Left ventricle myocardium superior (tissue), 1 donor: Measurements from ENCODE around the gene NEXN. TPM values are rescaled to one million over a fixed set of nuclear protein-coding genes. Genes with fewer than 3 reads are reported as not detected.
"Not testable (repeated sequence)": the region's sequence is repeated elsewhere in the genome, so short reads cannot be mapped to it uniquely, and the experiment has no call there.

ENCODE experiments used
- ATAC-seq: fragments of 200-7000 bp; cut with Tn5 transposase; one replicate; pipeline ENCODE4 v1.9.1; 2020; ENCODE audit warnings: mild to moderate bottlenecking, moderate library complexity
- DNase-seq: peaks from one replicate; pipeline ENCODE4 v3.0.0-alpha.2; 2020
- intact Hi-C: fragments of 100-400 bp; cut with micrococcal nuclease; formaldehyde crosslinking; loops from one replicate; pipeline ENCODE4 v1.11.0; 2022
- total RNA-seq: library from RNA; stranded (reverse); fragmentation: NEBNext Ultra II Directional; extraction: Animal tissue kit (Norgen Biotek cat#: 25700); gene quantifications from one replicate; pipeline ENCODE4 v1.2.1, GENCODE V29; 2021
- donor health status: DM: no; HTN: yes; CAD: no; lungs with severe emphysema.

Gene NEXN
- total RNA-seq, 1 donor from 2014 or later = 365 TPM

GRCh38 chr1:77953907-77954306, 65.5 kb downstream of the NEXN start:
- intact Hi-C loops = no loop called here
- DNase-seq = no peak
- ATAC-seq = no peak

- intact Hi-C loops = no loop called here
- DNase-seq = no peak
Observed at GRCh38 chr1:77954521-77954920, 66.1 kb downstream of the NEXN start.

DNA sequence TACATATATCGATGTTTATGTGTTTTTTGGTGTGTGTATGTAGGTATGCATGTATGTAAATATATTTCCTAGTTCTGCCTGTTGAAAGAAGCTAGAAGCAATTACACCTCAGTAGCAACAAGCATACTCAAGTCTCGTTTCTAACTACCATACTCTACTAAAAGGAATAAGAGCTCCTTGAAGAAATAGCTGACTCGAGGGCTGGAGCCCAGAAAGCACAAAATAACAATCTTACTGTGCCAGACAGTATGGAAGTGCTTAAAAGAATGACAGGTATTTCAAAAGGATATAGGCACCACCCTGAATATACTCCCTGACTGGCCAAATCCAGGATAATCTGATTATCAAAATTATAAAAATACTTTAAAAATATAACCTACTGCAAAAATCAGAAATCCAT, 67.3 kb downstream of the NEXN start:
- no peak for DNase-seq
- ATAC-seq = no peak
- intact Hi-C loops = no loop called here

More at GRCh38 chr1:77954521-77954920, 66.1 kb downstream of the NEXN start:
- ATAC-seq = no peak

GRCh38 chr1:77956464-77956863, 68.0 kb downstream of the NEXN start:
- intact Hi-C loops = no loop called here
- no peak for ATAC-seq
- DNase-seq = no peak

GRCh38 chr1:77958391-77958790, 70.0 kb downstream of the NEXN start:
- intact Hi-C loops = no loop called here
- DNase-seq (no peak), ATAC-seq (no peak)

GRCh38 chr1:77958850-77959249, 70.4 kb downstream of the NEXN start:
- no peak for ATAC-seq
- intact Hi-C loops = no loop called here
- DNase-seq = no peak

GRCh38 chr1:77961392-77961791, 73.0 kb downstream of the NEXN start:
- intact Hi-C loops = no loop called here
- ATAC-seq = no peak
- no peak for DNase-seq

DNA sequence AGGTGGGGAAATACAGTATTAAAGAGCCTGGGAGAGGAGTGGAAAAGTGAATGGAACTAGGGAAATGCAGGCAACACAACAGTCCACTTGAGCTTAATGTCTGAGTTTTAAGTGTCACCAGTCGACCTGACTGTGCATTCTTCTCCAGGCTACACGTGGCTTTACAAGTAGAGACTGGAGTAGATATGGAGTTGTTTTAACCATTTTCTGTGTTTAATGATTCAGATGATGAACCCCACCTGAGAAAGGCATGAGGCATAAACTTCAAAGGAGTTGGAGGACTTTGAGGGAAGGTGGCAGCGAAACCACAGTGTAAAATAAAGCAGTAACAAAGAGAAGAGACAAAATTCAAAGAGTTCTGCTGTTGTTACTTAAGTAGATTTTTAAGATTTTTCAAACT, 77.9 kb downstream of the NEXN start:
- no peak for ATAC-seq
- intact Hi-C loops = no loop called here
- no peak for DNase-seq

- intact Hi-C loops = no loop called here
- DNase-seq (no peak), ATAC-seq (no peak)
Observed at GRCh38 chr1:77970192-77970591, 81.8 kb downstream of the NEXN start.

- intact Hi-C loops = no loop called here
- ATAC-seq = peak; percentile 12
- DNase-seq = no peak
Observed at GRCh38 chr1:77972080-77972479, 83.7 kb downstream of the NEXN start.

DNA sequence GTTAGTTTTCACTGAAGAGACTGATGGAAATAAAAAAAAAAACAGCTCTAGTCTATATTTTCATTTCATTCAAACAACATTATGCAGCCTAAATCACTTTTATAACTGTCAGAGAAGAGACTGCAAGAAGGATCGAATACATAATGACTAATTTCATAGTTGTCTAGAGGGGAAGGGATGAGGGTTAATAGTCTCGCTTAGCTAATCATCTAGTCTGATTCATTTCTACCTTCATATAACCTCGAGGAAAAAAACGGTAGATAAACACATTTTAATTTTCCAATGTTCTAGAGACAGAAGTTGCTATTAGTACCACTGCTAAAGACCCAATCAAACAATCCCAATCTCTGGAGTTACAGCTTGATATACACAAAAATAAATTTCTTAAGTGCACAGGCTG, 87.0 kb downstream of the NEXN start:
- ATAC-seq (no peak), DNase-seq (no peak)
- intact Hi-C loops = loop anchor here (5.0 kb wide), 2 partner anchors 37 to 137 kb away; no protein-coding TSS in a partner anchor

DNA sequence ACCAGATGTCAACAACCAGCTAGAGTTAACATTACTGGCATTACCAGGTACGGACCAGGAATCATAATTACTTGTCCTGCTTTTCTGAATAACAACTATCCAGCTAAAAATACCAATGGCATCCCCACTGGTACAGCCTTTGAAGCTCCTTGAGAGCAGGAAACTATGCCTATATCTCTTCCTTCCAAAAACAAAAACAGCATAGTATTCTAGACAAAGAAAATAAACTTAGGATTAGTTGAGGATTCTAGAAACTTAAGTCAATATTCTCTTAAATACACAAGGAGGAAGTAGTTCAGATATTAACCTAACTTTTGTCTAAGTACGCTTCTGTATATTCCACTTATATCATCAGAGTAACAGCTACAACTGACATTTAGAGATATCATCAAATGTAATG, 87.5 kb downstream of the NEXN start:
- intact Hi-C loops = loop anchor here (5.0 kb wide), 2 partner anchors 36 to 136 kb away; no protein-coding TSS in a partner anchor
- DNase-seq (no peak), ATAC-seq (no peak)

DNA sequence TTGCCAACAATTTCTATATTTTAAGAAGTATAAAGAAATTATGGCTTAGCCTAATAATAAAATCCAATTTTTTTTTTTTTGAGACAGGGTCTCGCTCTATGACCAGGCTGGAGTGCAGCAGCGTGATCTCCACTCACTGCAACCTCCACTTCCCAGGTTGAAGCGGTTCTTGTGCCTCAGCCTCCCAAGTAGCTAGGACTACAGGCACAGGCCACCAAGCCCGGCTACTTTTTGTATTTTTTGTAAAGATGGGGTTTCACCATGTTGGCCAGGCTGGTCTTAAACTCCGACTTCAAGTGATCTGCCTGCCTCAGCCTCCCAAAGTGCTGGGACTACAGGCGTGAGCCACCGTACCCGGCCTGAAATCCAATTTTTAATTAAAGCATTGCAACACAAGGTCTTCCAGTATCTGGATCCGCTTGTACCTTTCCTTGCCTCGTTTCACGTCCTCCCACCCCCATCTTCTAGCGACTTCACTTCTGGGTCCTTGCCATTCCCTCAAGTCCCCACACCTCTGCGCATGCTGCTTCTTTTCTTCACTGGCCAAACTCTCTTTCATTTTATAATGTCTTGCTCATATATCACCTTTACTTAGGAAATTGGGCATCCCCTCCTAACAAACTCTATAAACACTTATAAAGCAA, 88.1 kb downstream of the NEXN start:
- DNase-seq (no peak), ATAC-seq (no peak)
- intact Hi-C loops = loop anchor here (5.0 kb wide), 2 partner anchors 36 to 136 kb away; no protein-coding TSS in a partner anchor

- ATAC-seq = no peak
- intact Hi-C loops = loop anchor here (5.0 kb wide), 2 partner anchors 34 to 134 kb away; no protein-coding TSS in a partner anchor
- no peak for DNase-seq
Observed at GRCh38 chr1:77977989-77978292, 89.5 kb downstream of the NEXN start.

- DNase-seq (no peak), ATAC-seq (peak; percentile 70)
- intact Hi-C loops = loop anchor here (5.0 kb wide), 2 partner anchors 34 to 134 kb away; no protein-coding TSS in a partner anchor
Observed at GRCh38 chr1:77978293-77978968, 90.0 kb downstream of the NEXN start.

DNA sequence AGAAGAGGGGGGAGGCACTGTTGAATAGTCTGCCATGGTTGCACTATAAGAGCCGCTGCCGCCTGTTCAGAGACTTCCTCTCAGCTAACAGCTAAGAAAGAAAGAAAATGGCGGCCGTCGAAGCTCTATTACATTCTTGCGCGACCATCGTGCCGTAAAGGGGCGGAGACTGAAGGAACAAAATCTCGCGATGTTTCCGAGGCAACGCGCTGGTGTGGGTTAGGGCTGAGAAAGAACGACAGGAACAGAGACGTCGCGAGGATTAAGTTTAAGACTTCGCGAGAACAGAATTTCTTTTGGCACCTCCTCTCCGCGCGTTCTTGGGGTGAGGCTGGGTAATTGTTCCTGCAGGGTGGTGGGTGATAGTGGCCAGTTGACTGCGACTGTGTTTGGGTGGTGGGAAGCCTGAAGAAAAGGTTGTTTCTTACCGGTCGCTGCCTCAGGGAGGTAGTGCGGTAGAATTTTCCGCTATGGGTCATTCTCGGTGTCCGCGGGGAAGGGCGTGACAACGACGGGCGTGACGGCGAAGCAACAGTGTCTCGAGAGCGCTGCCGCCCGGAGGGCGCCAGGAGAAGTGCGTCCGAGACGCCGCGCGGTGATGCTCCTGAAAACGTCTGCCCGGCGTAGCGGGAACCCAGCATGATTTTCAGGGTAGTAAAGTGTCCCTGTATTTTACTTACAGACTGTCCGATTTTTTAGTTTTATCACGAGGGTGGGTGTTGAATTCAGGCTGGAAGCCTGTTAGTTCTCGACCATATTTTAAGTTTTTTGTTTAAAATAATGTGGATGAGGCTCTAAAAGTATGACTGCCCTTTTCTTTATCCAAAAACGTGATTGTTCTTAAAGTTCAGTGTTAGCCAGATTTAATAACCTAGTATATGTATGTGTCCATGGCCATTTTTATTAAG, 90.8 kb downstream of the NEXN start, which contains the start of gene FUBP1:
Gene FUBP1, minus strand, starts transcription at position 104 of the 908 bp plus-strand sequence. Its CDS starts 68 bp downstream, at position 36.
- peak; percentile 93 for DNase-seq
- intact Hi-C loops = loop anchor here (5.0 kb wide), 2 partner anchors 33 to 133 kb away; no protein-coding TSS in a partner anchor
- ATAC-seq = peak; percentile 92

- intact Hi-C loops, DNase-seq, ATAC-seq: not testable (repeated sequence)
Observed at GRCh38 chr1:77983352-77983996, 95.0 kb downstream of the NEXN start.

DNA sequence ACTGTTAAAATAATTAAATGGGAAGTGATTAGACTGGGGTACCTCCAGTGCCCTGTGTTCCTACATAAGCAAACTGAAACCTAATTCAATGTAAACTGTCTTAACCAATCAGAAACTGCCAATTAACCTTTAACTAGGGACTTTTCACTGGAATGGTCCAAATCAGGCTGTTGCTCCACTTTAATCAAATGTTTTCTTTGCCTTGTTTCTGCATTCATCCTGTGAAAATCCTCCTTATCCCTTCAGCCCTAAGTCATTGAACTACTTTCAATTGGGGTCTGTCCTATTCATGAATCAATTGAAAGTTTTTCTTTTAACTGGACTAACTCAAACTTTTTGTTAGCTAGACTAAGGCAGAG, 95.6 kb downstream of the NEXN start:
- no peak for ATAC-seq
- no peak for DNase-seq
- intact Hi-C loops = no loop called here

GRCh38 chr1:77984629-77985028, 96.2 kb downstream of the NEXN start:
- ATAC-seq = no peak
- intact Hi-C loops = no loop called here
- no peak for DNase-seq
